ENCODE data around the gene PDGFB. TPM values are rescaled to one million over a fixed set of nuclear protein-coding genes. Genes with fewer than 3 reads are reported as not detected.

PDGFB gene
- total RNA-seq, 1 experiment from 2014 or later, result 9.2 TPM

DNA sequence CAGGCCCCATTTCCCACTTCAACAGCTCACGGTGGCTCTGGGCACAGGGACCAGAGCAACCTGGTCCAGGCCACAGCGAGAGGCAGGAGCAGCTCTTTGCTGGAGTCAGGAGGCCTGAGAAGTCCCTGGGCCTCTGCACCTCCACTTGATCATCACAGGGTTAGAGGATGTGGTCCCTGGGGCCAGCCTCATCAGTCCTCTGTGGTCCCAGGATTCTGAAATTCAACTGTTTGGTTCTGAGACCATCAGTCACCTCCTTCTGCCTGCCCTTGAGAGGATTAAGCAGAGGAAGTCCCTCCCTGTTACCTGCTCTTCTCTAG, 67.4 kb downstream of the PDGFB start (continued):
- TF ChIP-seq ZNF121 (CRISPR knock-in tag; IDR thresholded peaks at IDR 0.05) (no peak), ELF4 (CRISPR knock-in tag; IDR thresholded peaks at IDR 0.05; ENCODE audit: low read depth) (no peak), ZSCAN18 (CRISPR knock-in tag; IDR thresholded peaks at IDR 0.05) (no peak), JAZF1 (CRISPR knock-in tag; IDR thresholded peaks at IDR 0.05) (no peak), FOXP1 (CRISPR knock-in tag; IDR thresholded peaks at IDR 0.05; ENCODE audit: borderline replicate concordance) (no peak)

GRCh38 chr22:39176714-39177455, 67.9 kb downstream of the PDGFB start:
- DNase-seq (ENCODE audit: low spot score), result no peak
- no peak for ATAC-seq
- H3K4me3 Mint-ChIP-seq, result no peak overlapping the region
- ChIA-PET CTCF (interaction anchor here (1.0 to 4.0 kb wide), 10 partner anchors 9 to 408 kb away, joined by 3 to 19 read pairs (median 4); no protein-coding TSS in a partner anchor), POLR2A (interaction anchor here (0.6 to 6.2 kb wide), 6 partner anchors 37 to 135 kb away, joined by 3 to 45 read pairs (median 8); no protein-coding TSS in a partner anchor)
- H3K27ac Mint-ChIP-seq, result peak overlapping the region; percentile 94
- peaks cover 85% of the 10 kb centered on the region for H3K4me1 Mint-ChIP-seq
- H3K9me3 Mint-ChIP-seq, result peaks cover 2% of the 10 kb centered on the region
- no peaks in the 10 kb centered on the region for H3K36me3 Mint-ChIP-seq
- H3K27me3 Mint-ChIP-seq (ENCODE audit: low read depth), result no peaks in the 10 kb centered on the region; the same call in none of the 2 replicates
- TF ChIP-seq, protein P1, sequence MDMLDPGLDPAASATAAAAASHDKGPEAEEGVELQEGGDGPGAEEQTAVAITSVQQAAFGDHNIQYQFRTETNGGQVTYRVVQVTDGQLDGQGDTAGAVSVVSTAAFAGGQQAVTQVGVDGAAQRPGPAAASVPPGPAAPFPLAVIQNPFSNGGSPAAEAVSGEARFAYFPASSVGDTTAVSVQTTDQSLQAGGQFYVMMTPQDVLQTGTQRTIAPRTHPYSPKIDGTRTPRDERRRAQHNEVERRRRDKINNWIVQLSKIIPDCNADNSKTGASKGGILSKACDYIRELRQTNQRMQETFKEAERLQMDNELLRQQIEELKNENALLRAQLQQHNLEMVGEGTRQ (CRISPR knock-in tag; IDR thresholded peaks at IDR 0.05), result no peak
- TF ChIP-seq HMGA2 (CRISPR knock-in tag; IDR thresholded peaks at IDR 0.05) (no peak), ESRRA (CRISPR knock-in tag; IDR thresholded peaks at IDR 0.05; ENCODE audit: borderline replicate concordance) (no peak), GTF2I (CRISPR knock-in tag; conservative IDR thresholded peaks at IDR 0.05) (no peak), ZNF219 (CRISPR knock-in tag; IDR thresholded peaks at IDR 0.05; ENCODE audit: borderline replicate concordance) (no peak), MAX (CRISPR knock-in tag; IDR thresholded peaks at IDR 0.05) (0 out of 2 replicates have a peak, but pooled peaks have one; percentile 31), ZNF121 (CRISPR knock-in tag; IDR thresholded peaks at IDR 0.05) (no peak), ZNF532 (CRISPR knock-in tag; IDR thresholded peaks at IDR 0.05; ENCODE audit: borderline replicate concordance) (peak; percentile 70; the same call in 1 of the 2 replicates), NFE2L1 (CRISPR knock-in tag; IDR thresholded peaks at IDR 0.05) (no peak), CREM (CRISPR knock-in tag; IDR thresholded peaks at IDR 0.05) (no peak)
- TF ChIP-seq, protein P2, sequence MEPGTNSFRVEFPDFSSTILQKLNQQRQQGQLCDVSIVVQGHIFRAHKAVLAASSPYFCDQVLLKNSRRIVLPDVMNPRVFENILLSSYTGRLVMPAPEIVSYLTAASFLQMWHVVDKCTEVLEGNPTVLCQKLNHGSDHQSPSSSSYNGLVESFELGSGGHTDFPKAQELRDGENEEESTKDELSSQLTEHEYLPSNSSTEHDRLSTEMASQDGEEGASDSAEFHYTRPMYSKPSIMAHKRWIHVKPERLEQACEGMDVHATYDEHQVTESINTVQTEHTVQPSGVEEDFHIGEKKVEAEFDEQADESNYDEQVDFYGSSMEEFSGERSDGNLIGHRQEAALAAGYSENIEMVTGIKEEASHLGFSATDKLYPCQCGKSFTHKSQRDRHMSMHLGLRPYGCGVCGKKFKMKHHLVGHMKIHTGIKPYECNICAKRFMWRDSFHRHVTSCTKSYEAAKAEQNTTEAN (CRISPR knock-in tag; IDR thresholded peaks at IDR 0.05), result no peak
- TF ChIP-seq, protein P3, sequence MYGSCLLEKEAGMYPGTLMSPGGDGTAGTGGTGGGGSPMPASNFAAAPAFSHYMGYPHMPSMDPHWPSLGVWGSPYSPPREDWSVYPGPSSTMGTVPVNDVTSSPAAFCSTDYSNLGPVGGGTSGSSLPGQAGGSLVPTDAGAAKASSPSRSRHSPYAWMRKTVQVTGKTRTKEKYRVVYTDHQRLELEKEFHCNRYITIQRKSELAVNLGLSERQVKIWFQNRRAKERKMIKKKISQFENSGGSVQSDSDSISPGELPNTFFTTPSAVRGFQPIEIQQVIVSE (CRISPR knock-in tag; IDR thresholded peaks at IDR 0.05; ENCODE audit: borderline replicate concordance), result no peak

Data from WTC11 (cell line).